ENCODE data around the gene ARRDC1.

ARRDC1 gene

DNA sequence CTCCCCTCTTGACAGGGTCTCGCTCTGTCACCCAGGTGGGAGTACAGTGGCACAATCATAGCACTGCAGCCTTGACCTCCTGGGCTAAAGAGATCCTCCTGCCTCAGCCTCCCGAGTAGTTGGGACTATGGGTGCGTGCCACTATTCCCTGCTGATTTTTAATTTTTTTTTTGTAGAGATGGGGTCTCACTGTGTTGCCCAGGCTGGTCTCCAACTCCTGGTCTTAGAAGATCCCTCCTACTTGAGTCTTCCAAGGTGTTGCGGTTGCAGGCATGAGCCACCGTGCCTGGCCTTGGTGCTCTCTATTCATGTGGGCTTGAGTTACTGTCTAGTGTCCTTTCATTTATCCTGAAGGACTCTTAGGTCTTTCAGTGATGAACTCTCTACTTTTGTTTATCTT lies 37.4 kb downstream of the ARRDC1 start:
- no peak for DNase-seq

DNA sequence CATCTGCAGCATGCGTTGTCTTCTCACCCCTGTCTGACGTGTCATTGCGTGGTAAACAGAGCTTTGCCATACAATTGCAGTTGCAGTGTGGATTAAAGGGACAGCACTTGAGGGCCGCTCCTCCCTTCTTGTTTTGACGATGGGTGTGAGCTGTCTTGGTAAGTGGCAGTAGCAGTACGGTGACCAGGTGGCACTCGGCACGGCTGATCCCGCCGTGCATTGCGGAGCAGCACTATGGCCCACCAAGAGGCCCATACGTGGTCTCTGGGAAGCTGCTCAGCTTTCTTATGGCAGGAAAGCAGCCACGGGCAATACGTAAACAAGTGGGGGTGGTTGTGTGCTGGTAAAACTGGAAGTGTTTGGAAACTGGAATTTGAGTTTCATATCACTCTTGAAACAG lies 38.4 kb downstream of the ARRDC1 start:
- no peak for DNase-seq

DNA sequence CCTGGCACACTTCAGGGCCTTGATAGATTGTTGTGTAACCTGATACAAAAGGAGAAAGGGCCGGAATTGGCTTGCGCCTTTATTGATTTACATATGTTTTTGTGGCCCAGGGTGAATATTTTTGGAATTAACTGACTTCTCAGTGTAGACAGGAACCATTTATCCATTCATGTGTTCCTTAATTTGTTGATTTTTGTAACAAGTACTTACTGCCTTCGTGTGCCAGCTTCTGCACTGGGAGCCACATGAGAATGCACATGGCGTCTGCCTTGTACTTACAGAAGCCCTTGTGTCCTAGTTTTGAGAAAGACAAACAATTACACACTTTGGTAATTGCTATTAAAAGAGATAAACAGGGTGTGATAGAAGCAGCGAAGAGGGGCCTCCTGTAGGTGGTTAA lies 39.7 kb downstream of the ARRDC1 start:
- no peak for DNase-seq

DNA sequence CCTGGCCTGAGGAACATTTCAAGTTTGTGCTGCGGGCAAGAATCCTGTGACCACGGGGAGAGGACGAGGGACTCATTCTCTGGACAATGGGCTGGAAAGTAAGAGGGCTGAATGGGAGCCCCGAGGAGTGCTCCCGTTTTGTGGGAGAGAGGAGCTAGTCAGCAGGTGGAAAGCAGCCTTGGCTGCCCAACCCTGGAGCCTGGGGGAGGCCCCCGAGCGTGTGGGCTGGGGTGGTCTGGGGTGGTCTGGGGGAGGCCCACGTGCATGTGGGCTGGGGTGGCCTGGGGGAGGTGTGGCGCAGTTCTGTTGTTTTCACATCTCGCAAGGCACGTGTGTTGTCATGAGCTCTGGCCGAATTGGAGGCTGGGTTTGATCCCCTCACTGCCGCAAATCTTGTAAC lies 40.9 kb downstream of the ARRDC1 start:
- no peak for DNase-seq

DNA sequence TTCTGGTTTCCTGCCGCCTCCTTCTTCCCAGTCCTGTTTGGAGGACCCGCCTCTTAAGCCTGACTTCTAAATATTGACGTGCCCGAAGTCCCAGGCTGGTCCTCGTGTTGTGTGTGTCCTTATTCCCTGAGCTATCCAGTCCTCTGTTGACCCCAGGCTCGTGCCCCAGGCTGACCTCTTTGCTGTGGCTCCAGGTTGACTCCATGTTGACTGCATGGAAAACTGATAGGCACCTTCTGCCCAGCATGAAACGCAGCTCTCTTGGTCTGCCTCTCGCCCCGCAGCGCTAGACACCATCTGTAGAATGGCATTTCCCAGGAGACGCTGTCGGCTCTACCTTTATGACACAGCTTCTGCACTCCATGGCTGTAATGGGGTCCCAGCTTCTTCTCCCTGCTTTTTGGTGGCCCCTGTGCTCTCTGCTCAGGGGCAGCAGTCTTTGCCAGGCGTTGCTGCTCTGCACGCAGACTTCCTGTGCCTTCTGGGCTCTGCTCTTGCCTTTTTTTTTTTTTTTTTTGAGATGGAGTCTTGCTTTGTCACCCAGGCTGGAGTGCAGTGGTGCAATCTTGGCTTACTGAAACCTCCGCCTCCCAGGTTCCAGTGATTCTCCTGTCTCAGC lies 41.7 kb downstream of the ARRDC1 start:
- no peak for DNase-seq

DNA sequence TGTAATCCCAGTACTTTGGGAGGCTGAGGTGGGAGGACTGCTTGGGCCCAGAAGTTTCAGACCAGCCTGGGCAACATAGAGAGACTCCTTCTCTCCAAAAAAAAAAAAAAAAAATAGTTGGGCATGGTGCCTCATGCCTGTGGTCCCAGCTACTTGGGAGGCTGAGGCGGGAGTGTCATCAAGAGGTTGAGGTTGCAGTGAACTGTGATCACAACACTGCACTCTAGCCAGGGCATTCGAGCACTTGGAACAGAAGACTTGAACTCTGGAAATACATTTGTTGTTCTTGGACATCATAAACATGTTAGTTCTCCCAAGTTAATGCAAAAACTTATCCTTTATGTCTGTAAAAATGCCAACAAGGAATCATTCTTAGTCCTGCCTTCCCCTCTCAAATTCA lies 42.9 kb downstream of the ARRDC1 start:
- no peak for DNase-seq

DNA sequence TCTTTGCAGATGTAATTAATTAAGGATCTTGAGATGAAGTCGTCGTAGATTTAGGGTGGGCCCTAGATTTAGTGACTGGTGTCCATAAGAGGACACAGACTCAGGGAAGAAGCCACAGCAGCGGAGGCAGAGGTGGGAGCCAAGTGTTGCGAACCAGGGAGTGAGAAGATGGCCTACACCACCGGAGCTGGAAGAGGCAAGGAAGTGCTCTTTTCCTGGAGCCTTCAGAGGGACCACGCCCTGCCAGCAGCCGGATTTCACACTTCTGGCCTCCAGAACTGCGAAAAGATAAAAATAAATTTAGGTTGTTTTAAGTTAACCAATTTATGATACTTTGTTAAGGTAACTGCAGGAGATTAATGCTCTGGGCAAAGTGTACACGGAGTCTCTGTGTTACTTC lies 44.1 kb downstream of the ARRDC1 start:
- no peak for DNase-seq

DNA sequence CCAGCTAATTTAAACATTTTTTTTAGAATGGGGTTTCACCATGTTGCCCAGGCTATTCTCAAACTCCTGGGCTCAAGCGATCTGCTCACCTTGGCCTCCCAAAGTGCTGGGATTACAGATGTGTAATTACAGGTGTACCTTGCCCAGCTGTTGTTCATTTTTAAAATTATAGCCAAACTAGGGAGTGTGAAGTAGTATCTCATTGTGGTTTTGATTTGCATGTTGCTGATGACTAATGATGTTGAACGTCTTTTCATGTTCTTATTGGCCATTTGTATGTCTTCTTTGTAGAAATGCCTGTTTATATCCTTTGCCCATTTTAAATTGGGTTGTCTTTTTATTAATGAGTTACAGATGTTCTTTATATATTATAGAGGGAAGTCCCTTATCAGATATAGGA lies 44.8 kb downstream of the ARRDC1 start:
- DNase-seq: no peak

DNA sequence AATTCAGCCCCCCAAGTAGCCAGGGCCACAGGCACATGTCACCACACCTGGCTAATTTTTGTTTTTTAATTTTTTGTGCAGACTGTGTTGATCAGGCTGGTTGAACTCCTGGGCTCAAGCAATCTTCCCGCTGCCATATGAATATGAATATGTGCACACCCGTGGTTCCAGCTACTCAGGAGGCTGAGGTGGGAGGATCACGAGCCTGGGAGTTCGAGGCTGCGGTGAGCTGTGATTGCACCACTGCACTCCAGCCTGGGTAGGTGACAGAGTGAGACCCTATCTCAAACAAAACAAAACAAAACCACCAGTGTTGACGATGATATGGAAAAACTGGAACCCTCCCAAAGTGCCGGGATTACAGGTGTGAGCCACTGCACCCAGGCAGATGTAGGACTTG lies 45.3 kb downstream of the ARRDC1 start:
- no peak for DNase-seq

DNA sequence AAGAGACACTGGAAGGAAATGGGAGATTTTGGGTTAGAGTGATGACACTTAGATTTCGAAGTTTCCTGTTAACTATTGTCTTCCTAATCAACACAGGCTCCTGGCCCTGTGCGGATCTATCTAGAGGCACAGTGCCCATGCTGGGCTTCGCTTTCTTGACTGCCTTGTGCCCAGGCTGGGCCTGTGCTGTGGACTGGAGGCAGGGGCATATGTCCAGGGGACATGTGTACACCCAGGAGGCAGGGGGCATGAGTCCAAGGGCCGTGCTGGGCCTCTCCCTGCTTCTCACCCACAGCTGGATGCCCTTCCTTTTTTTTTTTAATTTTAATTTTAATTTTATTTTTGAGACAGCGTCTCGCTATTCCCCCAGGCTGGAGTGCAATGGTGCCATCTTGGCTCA lies 50.9 kb downstream of the ARRDC1 start:
- DNase-seq: no peak

DNA sequence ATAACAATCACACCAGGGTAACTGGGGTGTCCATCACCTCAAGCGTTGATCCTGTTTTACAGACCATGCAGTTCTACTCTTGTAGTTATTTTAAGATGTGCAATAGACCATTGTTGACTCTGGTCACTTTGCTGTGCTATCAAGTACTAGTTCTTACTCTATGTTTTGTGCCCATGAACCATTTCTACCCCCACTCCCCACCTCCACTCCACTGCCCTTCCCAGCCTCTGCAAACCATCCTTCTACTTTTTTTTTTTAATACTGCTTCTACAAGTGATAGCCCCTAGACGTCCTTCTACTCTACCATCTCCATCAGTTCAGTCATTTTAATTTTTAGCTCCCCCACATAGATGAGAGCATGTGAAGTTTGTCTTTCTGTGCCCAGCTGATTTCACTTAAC lies 52.1 kb downstream of the ARRDC1 start:
- DNase-seq: no peak

DNA sequence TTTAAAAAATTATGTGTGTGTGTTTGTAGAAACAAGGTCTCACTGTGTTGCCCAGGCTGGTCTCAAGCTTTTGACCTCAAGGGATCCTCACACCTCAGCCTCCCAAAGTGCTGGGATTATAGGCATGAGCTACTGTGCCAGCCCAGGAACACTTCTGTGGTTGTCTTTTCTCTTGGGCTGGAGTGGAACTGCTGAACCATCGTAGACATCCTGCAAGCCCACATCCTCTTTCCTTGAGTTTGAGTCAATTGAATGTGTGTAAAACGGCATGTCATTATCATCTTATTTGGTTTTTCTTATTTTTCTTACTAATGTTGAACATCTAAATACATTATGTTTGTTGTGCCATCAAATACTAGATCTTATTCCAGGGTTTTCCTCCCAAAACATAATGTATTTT lies 53.3 kb downstream of the ARRDC1 start:
- no peak for DNase-seq

DNA sequence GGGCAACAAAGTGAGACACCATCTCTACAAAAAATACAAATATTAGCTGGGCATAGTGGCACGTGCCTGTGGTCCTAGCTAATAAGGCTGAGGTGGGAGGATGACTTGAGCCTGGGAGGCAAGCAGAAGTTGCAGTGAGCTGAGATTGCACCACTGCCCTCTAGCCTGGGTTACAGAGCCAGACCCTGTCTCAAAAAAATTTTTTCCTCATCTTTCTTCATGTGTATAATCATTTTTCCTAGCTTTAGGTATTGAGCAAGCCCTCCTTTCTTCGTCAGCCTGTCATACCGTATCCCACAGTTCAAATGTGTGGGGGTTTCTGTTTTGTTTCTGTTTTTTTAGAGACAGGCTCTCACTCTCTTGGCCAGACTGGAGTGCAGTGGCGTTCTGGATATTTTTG lies 54.7 kb downstream of the ARRDC1 start:
- DNase-seq: no peak

DNA sequence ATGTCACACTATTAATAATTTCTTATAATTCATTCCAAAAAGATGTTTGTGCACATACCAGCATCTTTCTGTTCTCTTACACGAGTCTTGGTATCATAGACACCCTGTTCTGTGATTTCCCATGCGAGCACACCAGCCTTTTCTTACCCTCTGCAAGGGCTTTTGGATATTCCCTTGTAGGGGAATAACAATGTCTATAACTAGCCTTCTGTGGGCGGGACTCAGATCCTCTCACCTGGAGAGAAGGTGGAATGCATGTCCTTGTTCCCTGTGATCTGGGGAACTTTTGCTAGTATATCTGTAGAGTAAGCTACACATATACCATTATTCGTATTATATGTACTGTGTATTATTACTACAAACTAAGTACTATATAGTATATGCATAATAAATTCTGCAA lies 58.1 kb downstream of the ARRDC1 start:
- no peak for DNase-seq

DNA sequence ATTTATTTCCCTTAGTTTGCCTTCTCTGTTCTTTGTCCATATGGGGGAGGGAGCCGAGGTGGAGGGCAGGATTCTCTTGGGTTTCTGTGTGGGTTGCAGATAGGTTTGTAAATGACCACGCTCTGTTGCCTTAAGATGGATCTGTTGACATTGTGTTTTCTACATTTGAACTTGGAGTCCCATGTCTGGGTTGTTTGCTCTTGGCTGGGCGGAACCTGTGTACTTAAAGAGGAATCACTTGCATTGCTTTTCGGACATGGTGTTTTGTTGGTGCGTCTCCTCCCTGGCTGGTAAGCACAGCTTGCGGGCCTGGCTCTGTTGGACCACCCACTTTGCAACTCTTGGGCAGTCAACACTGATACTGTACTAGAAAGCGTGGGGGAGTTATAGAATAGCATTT lies 59.2 kb downstream of the ARRDC1 start:
- no peak for DNase-seq

All from CD4-positive, alpha-beta T cell treated with Interleukin-1 beta for 1 hour (primary cell).